GM12872 (cell line): ENCODE measurements around the gene CASS4.

Experiments
- TF ChIP-seq, protein P1 (sequence below): IDR thresholded peaks from 3 replicates; pipeline ENCODE4 v1.5.1; 2011; ENCODE audit warnings: low read depth, mild to moderate bottlenecking, low read length, moderate library complexity; ENCODE audit not compliant: insufficient read depth

Gene CASS4

GRCh38 chr20:56373942-56374341 lies 38.1 kb upstream of the CASS4 start:
- TF ChIP-seq, protein P1, sequence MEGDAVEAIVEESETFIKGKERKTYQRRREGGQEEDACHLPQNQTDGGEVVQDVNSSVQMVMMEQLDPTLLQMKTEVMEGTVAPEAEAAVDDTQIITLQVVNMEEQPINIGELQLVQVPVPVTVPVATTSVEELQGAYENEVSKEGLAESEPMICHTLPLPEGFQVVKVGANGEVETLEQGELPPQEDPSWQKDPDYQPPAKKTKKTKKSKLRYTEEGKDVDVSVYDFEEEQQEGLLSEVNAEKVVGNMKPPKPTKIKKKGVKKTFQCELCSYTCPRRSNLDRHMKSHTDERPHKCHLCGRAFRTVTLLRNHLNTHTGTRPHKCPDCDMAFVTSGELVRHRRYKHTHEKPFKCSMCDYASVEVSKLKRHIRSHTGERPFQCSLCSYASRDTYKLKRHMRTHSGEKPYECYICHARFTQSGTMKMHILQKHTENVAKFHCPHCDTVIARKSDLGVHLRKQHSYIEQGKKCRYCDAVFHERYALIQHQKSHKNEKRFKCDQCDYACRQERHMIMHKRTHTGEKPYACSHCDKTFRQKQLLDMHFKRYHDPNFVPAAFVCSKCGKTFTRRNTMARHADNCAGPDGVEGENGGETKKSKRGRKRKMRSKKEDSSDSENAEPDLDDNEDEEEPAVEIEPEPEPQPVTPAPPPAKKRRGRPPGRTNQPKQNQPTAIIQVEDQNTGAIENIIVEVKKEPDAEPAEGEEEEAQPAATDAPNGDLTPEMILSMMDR: no peak

DNA sequence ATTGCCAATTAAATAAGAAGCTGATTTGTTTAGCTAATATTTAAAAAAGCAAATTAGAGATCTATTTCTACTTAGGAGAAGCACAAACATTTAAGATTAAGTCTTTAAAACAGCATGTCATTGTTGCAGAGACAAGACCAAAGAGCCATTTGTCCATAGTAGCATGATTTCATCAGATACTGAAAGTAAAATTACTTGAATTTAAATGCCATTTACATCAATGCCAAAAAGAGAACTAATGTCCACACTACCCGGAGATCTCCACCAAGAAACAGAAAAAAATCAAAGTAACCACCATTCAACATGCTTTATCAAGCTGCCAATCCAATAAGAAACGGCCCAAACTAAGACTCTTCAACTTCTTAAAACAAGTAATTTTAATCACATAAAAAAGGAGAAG lies 35.7 kb upstream of the CASS4 start:
- TF ChIP-seq, protein P1: no peak

- TF ChIP-seq, protein P1: no peak
Observed at GRCh38 chr20:56378386-56378785, 33.7 kb upstream of the CASS4 start.

GRCh38 chr20:56380375-56380774 lies 31.7 kb upstream of the CASS4 start:
- TF ChIP-seq, protein P1: no peak

- TF ChIP-seq, protein P1: no peak
Observed at GRCh38 chr20:56381501-56381900, 30.6 kb upstream of the CASS4 start.

DNA sequence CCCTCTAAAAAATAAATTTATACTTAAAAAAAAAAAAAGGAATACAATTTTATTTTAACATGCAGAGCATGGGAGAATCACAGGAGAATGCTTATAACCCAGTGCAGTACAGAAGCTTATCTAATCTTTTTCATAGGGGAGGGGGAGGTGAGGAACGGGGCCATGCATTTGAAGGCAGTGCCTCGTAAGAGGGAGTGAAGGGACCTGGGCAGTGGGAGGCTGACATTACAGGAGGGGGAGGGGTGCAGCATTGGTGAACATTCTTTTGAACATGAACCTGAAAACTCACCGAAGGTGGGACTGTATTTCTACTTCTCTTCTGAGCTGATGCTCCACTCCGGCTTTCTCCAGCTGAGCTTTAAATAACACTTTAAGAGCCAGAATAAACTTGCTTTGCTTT lies 29.4 kb upstream of the CASS4 start:
- TF ChIP-seq, protein P1: no peak

DNA sequence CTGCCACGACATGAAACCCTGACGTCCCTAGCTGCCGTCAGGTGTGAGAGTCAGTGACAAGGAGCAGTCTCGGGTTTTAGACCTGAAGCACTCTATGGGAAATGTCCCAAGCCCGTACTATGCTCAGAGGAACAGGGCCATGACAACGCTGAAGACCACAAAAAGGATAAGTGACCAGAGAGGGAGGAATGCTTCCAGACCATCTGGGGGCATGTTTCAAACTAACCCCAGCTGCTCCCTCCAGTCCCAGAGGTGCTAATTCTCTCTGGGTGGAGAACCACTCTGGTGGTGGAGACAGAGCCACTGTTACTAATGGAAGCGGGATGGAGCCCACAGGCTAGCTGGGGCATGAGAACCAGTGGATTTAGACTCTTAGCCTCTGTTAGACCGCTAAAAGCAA lies 28.7 kb upstream of the CASS4 start:
- TF ChIP-seq, protein P1: no peak

GRCh38 chr20:56385130-56385529 lies 26.9 kb upstream of the CASS4 start:
- TF ChIP-seq, protein P1: no peak
